ENCODE data around the gene DGAT2. TPM values are rescaled to one million over a fixed set of nuclear protein-coding genes. Genes with fewer than 3 reads are reported as not detected.

The DGAT2 gene
- total RNA-seq, 1 experiment from 2014 or later, result 6.5 TPM

DNA sequence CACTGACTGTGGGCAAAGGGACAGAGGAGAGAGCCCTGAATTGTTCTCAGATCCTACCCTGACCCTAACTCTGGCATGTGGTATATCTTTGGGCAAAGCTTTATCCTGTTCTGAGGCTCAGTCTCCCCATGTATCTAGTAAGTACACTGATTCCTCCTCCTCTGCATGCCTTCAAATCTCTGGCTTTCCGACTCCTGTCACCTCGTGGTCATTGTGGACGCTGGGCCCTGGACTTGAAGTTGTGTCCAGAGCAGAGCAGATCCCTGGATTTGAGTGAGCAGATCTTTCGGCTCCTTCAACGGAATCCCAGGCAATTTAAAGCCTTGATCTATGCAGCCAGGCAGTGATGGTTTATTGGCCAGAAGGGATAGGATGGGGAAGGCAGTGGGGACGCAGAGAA lies 47.9 kb upstream of the DGAT2 start:
- Histone ChIP-seq H3K4me3 (no peak overlapping the region), H3K27me3 (ENCODE audit: insufficient read depth, low read depth) (no peaks in the 10 kb centered on the region), H3F3A (ENCODE audit: insufficient read depth, low read depth) (no peaks in the 10 kb centered on the region; the same call in 1 of the 2 replicates), H2AFZ (no peak overlapping the region), H3K9me3 (ENCODE audit: insufficient read depth, low read depth) (no peaks in the 10 kb centered on the region), H3K9me2 (ENCODE audit: insufficient read depth) (no peaks in the 10 kb centered on the region), H3K36me3 (ENCODE audit: low read depth) (no peaks in the 10 kb centered on the region), H4K20me1 (ENCODE audit: insufficient read depth) (no peaks in the 10 kb centered on the region), H3K4me1 (replicated peaks; ENCODE audit: insufficient read depth) (peaks cover 13% of the 10 kb centered on the region), H3K79me2 (ENCODE audit: low read depth) (no peaks in the 10 kb centered on the region), H3K4me2 (no peak overlapping the region), H3K27ac (no peak overlapping the region)
- intact Hi-C loops (cut with micrococcal nuclease; ENCODE audit: unreplicated experiment), result loop anchor here (5.0 kb wide), 1 partner anchor 82 kb away; no protein-coding TSS in a partner anchor
- POLR2A ChIA-PET (ENCODE audit: unreplicated experiment), result interaction anchor here (0.7 kb wide), 1 partner anchor 82 kb away, joined by 4 read pairs; no protein-coding TSS in a partner anchor
- TF ChIP-seq EZH2 (IDR thresholded peaks at IDR 0.05; ENCODE audit: low read depth), result no peak
- TF ChIP-seq, protein P1, sequence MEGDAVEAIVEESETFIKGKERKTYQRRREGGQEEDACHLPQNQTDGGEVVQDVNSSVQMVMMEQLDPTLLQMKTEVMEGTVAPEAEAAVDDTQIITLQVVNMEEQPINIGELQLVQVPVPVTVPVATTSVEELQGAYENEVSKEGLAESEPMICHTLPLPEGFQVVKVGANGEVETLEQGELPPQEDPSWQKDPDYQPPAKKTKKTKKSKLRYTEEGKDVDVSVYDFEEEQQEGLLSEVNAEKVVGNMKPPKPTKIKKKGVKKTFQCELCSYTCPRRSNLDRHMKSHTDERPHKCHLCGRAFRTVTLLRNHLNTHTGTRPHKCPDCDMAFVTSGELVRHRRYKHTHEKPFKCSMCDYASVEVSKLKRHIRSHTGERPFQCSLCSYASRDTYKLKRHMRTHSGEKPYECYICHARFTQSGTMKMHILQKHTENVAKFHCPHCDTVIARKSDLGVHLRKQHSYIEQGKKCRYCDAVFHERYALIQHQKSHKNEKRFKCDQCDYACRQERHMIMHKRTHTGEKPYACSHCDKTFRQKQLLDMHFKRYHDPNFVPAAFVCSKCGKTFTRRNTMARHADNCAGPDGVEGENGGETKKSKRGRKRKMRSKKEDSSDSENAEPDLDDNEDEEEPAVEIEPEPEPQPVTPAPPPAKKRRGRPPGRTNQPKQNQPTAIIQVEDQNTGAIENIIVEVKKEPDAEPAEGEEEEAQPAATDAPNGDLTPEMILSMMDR (conservative IDR thresholded peaks at IDR 0.05), result no peak
- no TSS peak for BruUV-seq (replicated peaks)
- CTCF ChIA-PET, result no interaction called here
- DNase-seq, result no peak

GRCh38 chr11:75721852-75722668 lies 46.5 kb upstream of the DGAT2 start:
- ChIA-PET POLR2A (ENCODE audit: unreplicated experiment) (no interaction called here), CTCF (interaction anchor here (0.6 kb wide), 1 partner anchor 52 kb away, joined by 3 read pairs; no protein-coding TSS in a partner anchor)
- no peaks in the 10 kb centered on the region for H4K20me1 ChIP-seq (ENCODE audit: insufficient read depth)
- no peak overlapping the region for H3K4me2 ChIP-seq
- BruUV-seq (replicated peaks), result no TSS peak
- intact Hi-C loops (cut with micrococcal nuclease; ENCODE audit: unreplicated experiment), result loop anchor here (2.0 to 5.0 kb wide), 3 partner anchors 80 to 597 kb away; no protein-coding TSS in a partner anchor
- no peak overlapping the region for H3K27ac ChIP-seq
- H3F3A ChIP-seq (ENCODE audit: insufficient read depth, low read depth), result no peaks in the 10 kb centered on the region; the same call in 1 of the 2 replicates
- DNase-seq, result no peak
- no peaks in the 10 kb centered on the region for H3K27me3 ChIP-seq (ENCODE audit: insufficient read depth, low read depth)
- H3K36me3 ChIP-seq (ENCODE audit: low read depth), result no peaks in the 10 kb centered on the region
- peaks cover 11% of the 10 kb centered on the region for H3K4me1 ChIP-seq (replicated peaks; ENCODE audit: insufficient read depth)
- no peaks in the 10 kb centered on the region for H3K9me2 ChIP-seq (ENCODE audit: insufficient read depth)
- H3K4me3 ChIP-seq, result no peak overlapping the region
- TF ChIP-seq EZH2 (IDR thresholded peaks at IDR 0.05; ENCODE audit: low read depth), result no peak
- TF ChIP-seq, protein P1 (conservative IDR thresholded peaks at IDR 0.05), result no peak
- H2AFZ ChIP-seq, result no peak overlapping the region
- no peaks in the 10 kb centered on the region for H3K9me3 ChIP-seq (ENCODE audit: insufficient read depth, low read depth)
- no peaks in the 10 kb centered on the region for H3K79me2 ChIP-seq (ENCODE audit: low read depth)

GRCh38 chr11:75722669-75723042 lies 45.9 kb upstream of the DGAT2 start:
- H3K36me3 ChIP-seq (ENCODE audit: low read depth), result no peaks in the 10 kb centered on the region
- no peaks in the 10 kb centered on the region for H3K9me2 ChIP-seq (ENCODE audit: insufficient read depth)
- H3F3A ChIP-seq (ENCODE audit: insufficient read depth, low read depth), result no peaks in the 10 kb centered on the region; the same call in 1 of the 2 replicates
- no peak overlapping the region for H3K27ac ChIP-seq
- H3K4me3 ChIP-seq, result no peak overlapping the region
- H4K20me1 ChIP-seq (ENCODE audit: insufficient read depth), result no peaks in the 10 kb centered on the region
- DNase-seq, result no peak
- no TSS peak for BruUV-seq (replicated peaks)
- H3K4me1 ChIP-seq (replicated peaks; ENCODE audit: insufficient read depth), result peaks cover 5% of the 10 kb centered on the region
- H3K4me2 ChIP-seq, result no peak overlapping the region
- H3K9me3 ChIP-seq (ENCODE audit: insufficient read depth, low read depth), result no peaks in the 10 kb centered on the region
- intact Hi-C loops (cut with micrococcal nuclease; ENCODE audit: unreplicated experiment), result loop anchor here (2.0 to 5.0 kb wide), 3 partner anchors 80 to 596 kb away; no protein-coding TSS in a partner anchor
- ChIA-PET POLR2A (ENCODE audit: unreplicated experiment) (no interaction called here), CTCF (no interaction called here)
- H3K79me2 ChIP-seq (ENCODE audit: low read depth), result no peaks in the 10 kb centered on the region
- no peaks in the 10 kb centered on the region for H3K27me3 ChIP-seq (ENCODE audit: insufficient read depth, low read depth)
- TF ChIP-seq, protein P1 (conservative IDR thresholded peaks at IDR 0.05), result no peak
- no peak for TF ChIP-seq EZH2 (IDR thresholded peaks at IDR 0.05; ENCODE audit: low read depth)
- no peak overlapping the region for H2AFZ ChIP-seq
